K562 (cell line): ENCODE results near the gene GABRD. TPM values are rescaled to one million over a fixed set of nuclear protein-coding genes. Genes with fewer than 3 reads are reported as not detected.

Source experiments
- ATAC-seq: fragments of 200-7000 bp; cut with Tn5 transposase; 3 replicates; pipeline ENCODE4 v1.9.1; 2020; ENCODE audit warnings: moderate library complexity
- BruUV-seq: library from RNA; stranded (reverse); fragments of 400-500 nt; replicated peaks from 2 replicates; lab custom pipeline; 2021; lab: Mats Ljungman, UMichigan
- CTCF ChIA-PET: fragments of 300-600 bp; formaldehyde crosslinking; extraction: SDS; loops from one replicate; lab custom pipeline; 2021; ENCODE audit warnings: low intra/inter-chr PET ratio; lab: Yijun Ruan, JAX
- POLR2A ChIA-PET: fragments of 300-600, 350-650 bp; sonication (Branson Sonifier 250); formaldehyde crosslinking; extraction: SDS; loops from one replicate; lab custom pipeline; 2021; ENCODE audit warnings: antibody characterized with exemption, inconsistent platforms; lab: Yijun Ruan, JAX
- DNase-seq, 4 experiments: peaks; one replicate each; pipeline versions ENCODE4 v3.0.0 to v3.0.0-alpha.2; 2011 to 2018; ENCODE audit warnings: low spot score in 3 of 4, mixed read lengths in 3 of 4; ENCODE audit errors: extremely low read depth in 1 of 4
- FAIRE-seq: peaks from 2 replicates; lab custom pipeline; 2011; peaks lifted over from hg19 to GRCh38; lab: Jason Lieb, UNC
- H2AFZ ChIP-seq: 2 replicates; pipeline ENCODE4 v1.6.0; 2011; ENCODE audit warnings: low read depth, low read length, control low read depth, inconsistent platforms
- H3K27ac ChIP-seq: fragments of 200-600 bp; 3 replicates; pipeline ENCODE4 v1.8.0; 2011; ENCODE audit warnings: low read depth, mild to moderate bottlenecking, control low read depth, inconsistent platforms, low read length, moderate library complexity, mixed read lengths; ENCODE audit errors: extremely low read depth
- H3K27me3 ChIP-seq, 2 experiments: fragments of 300-600 bp in 1 of 2; 2 replicates in 1 of 2; 3 replicates in 1 of 2; pipeline versions ENCODE4 v1.6.0 to v1.8.0; 2011; ENCODE audit warnings: inconsistent platforms in 2 of 2, low read length in 2 of 2, mild to moderate bottlenecking in 1 of 2, mixed read lengths in 1 of 2, moderate library complexity in 1 of 2; ENCODE audit not compliant: control insufficient read depth in 2 of 2, insufficient read depth in 2 of 2
- H3K36me3 ChIP-seq: fragments of 300-600 bp; 3 replicates; pipeline ENCODE4 v1.8.0; 2011; ENCODE audit warnings: mild to moderate bottlenecking, low read length, inconsistent platforms; ENCODE audit not compliant: control insufficient read depth, insufficient read depth
- H3K4me1 ChIP-seq, 2 experiments: fragments of 200-600 bp in 1 of 2; replicated peaks in 1 of 2; 2 replicates in 1 of 2; 3 replicates in 1 of 2; pipeline versions ENCODE4 v1.5.1 to v1.8.0; 2011; ENCODE audit warnings: inconsistent platforms in 2 of 2, low read length in 2 of 2, mild to moderate bottlenecking in 1 of 2, mixed read lengths in 1 of 2, moderate library complexity in 1 of 2; ENCODE audit not compliant: control insufficient read depth in 2 of 2, insufficient read depth in 2 of 2
- H3K4me2 ChIP-seq: 2 replicates; pipeline ENCODE4 v1.6.1; 2011; ENCODE audit warnings: low read length, control low read depth, inconsistent platforms, mixed read lengths; ENCODE audit not compliant: insufficient read depth
- H3K4me3 ChIP-seq: fragments of 200-600 bp; sonication (generic), shearing (Covaris generic); 2 replicates; pipeline ENCODE4 v1.5.1; 2016; ENCODE audit warnings: control low read depth, inconsistent platforms
- H3K79me2 ChIP-seq: fragments of 200-600 bp; 3 replicates; pipeline ENCODE4 v1.8.0; 2011; ENCODE audit warnings: low read length, inconsistent platforms; ENCODE audit not compliant: control insufficient read depth, insufficient read depth
- H3K9ac ChIP-seq, 2 experiments: 2 replicates each; pipeline versions ENCODE4 v1.6.0 to v1.6.1; 2011; ENCODE audit warnings: low read depth in 2 of 2, low read length in 2 of 2, control low read depth in 1 of 2, inconsistent platforms in 1 of 2, mild to moderate bottlenecking in 1 of 2, mixed read lengths in 1 of 2; ENCODE audit not compliant: insufficient read depth in 1 of 2
- H3K9me1 ChIP-seq: one replicate; pipeline ENCODE4 v1.6.0; 2011; ENCODE audit warnings: inconsistent platforms, mild to moderate bottlenecking, low read length, moderate library complexity; ENCODE audit not compliant: control insufficient read depth, insufficient read depth
- H3K9me3 ChIP-seq: replicated peaks from 2 replicates; pipeline ENCODE4 v1.5.1; 2011; ENCODE audit warnings: low read depth, low read length, inconsistent platforms; ENCODE audit not compliant: control insufficient read depth, insufficient read depth
- H4K20me1 ChIP-seq: replicated peaks from 2 replicates; pipeline ENCODE4 v1.6.1; 2011; ENCODE audit warnings: low read length, inconsistent platforms, mixed read lengths; ENCODE audit not compliant: control insufficient read depth, insufficient read depth
- EGR1 ChIP-seq: fragments of 450-650 bp; conservative IDR thresholded peaks from 2 replicates; pipeline ENCODE4 v1.6.1; 2017; ENCODE audit warnings: mild to moderate bottlenecking
- RBBP5 ChIP-seq: fragments of 200-600 bp; sonication (generic); IDR thresholded peaks from 2 replicates; pipeline ENCODE4 v1.6.1; 2012; ENCODE audit warnings: borderline replicate concordance, mild to moderate bottlenecking, low read length, control low read depth, inconsistent platforms; ENCODE audit not compliant: insufficient read depth, poor library complexity, severe bottlenecking
- WGBS: fragments of 100-300 bp; shearing (Covaris generic); methylation state at CpG from one replicate; pipeline ENCODE4 v1.1.6; 2016; ENCODE audit warnings: low coverage, mixed read lengths; ENCODE audit not compliant: insufficient coverage; ENCODE audit errors: missing lambda C conversion rate; 5-methylcytosine and 5-hydroxymethylcytosine counted together
- in situ Hi-C: fragments of 300-500 bp; cut with MboI; formaldehyde crosslinking; loops from 4 replicates; pipeline ENCODE4 v1.15.0; 2018; ENCODE audit warnings: inconsistent platforms, mixed read lengths
- intact Hi-C: fragments of 100-400 bp; cut with micrococcal nuclease; formaldehyde crosslinking; loops from 2 replicates; pipeline ENCODE4 v1.14.2; 2022
- polyA plus RNA-seq, 8 experiments: library from polyadenylated mRNA; depleted of rRNA in 4 of 8; stranded (reverse) in 5 of 8; unstranded in 3 of 8; fragments of >200 nt; fragmentation: Nextera tagmentation in 2 of 8; fragmentation: Illumina TruSeq in 1 of 8; extraction: Ambion mirVana in 2 of 8; extraction: Trizol in 1 of 8; gene quantifications; 2 replicates each; pipeline versions ENCODE4 v1.2.1 to v1.2.3, GENCODE V29; 2011 to 2014; ENCODE audit warnings: inconsistent platforms in 1 of 8, missing spikeins in 1 of 8
- total RNA-seq, 7 experiments: library from RNA; depleted of rRNA in 6 of 7; stranded (reverse); fragments of >200 nt in 6 of 7; fragmentation: Illumina TruSeq in 2 of 7; extraction: Trizol in 2 of 7; gene quantifications; 2 replicates each; pipeline versions ENCODE4 v1.2.1 to v1.2.3, GENCODE V29; 2011 to 2021; ENCODE audit warnings: low replicate concordance in 1 of 7

GABRD gene
- total and polyA plus RNA-seq, 9 of the 15 experiments (the other 6 are each of a cell fraction or from before 2014, with no cell fraction given): 0.07 TPM; not detected in 8

DNA sequence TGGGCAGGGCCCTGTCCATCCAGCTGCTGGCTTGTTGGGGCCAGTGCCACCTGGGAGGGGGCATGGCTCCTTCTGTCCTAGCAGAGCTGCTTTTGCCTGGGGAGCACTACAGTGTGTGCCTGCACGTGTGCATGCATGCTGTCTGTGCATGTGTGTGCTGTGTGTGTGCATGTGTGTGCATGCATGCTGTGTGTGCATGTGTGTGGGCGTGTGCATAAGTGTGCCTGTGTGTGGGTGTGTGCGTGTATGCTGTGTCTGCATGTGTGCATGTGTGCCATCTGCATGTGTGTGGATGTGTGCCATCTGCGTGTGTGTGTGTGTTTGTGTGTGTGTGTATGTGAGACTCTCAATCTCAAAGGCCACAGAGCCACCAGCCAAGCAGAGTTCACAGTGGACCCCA, 22.7 kb downstream of the GABRD start:
- 0% methylated on average over 4 of the region's 4 CpGs for WGBS
- Histone ChIP-seq H3K27me3 (peaks cover 50 to 80% of the 10 kb centered on the region in 2 experiments; a peak in 4 of 5 replicates), H3K4me2 (no peak overlapping the region), H3K79me2 (no peaks in the 10 kb centered on the region), H3K36me3 (no peaks in the 10 kb centered on the region), H3K9me1 (no peaks in the 10 kb centered on the region), H3K4me1 (peaks cover 0 to 31% of the 10 kb centered on the region in 2 experiments; a peak in 2 of 5 replicates), H3K27ac (no peak overlapping the region; the same call in 2 of the 3 replicates), H3K4me3 (no peak overlapping the region), H4K20me1 (peaks cover 22% of the 10 kb centered on the region), H2AFZ (no peak overlapping the region), H3K9ac (no peak overlapping the region; a peak in 1 of 4 replicates), H3K9me3 (no peaks in the 10 kb centered on the region)
- POLR2A ChIA-PET: interaction anchor here (0.7 to 1.9 kb wide), 2 partner anchors 11 to 12 kb away, joined by 3 to 4 read pairs; no protein-coding TSS in a partner anchor
- in situ Hi-C loops: no loop called here
- BruUV-seq: no TSS peak
- ATAC-seq (no peak), DNase-seq (no peak), FAIRE-seq (no peak)
- CTCF ChIA-PET: interaction anchor here (5.4 kb wide), 1 partner anchor 82 kb away, joined by 47 read pairs; no protein-coding TSS in a partner anchor
- intact Hi-C loops: no loop called here
- TF ChIP-seq RBBP5 (no peak), EGR1 (peak; percentile 31; the same call in 1 of the 2 replicates)
